Measurements from ENCODE around the gene ASGR1. TPM values are rescaled to one million over a fixed set of nuclear protein-coding genes. Genes with fewer than 3 reads are reported as not detected.
A peak's percentile ranks its signal among the peaks of the same experiment; 100 is the strongest.

The ASGR1 gene
- total and polyA plus RNA-seq, 9 donors: 0.20 to 3.3 (median 1.0) TPM

DNA sequence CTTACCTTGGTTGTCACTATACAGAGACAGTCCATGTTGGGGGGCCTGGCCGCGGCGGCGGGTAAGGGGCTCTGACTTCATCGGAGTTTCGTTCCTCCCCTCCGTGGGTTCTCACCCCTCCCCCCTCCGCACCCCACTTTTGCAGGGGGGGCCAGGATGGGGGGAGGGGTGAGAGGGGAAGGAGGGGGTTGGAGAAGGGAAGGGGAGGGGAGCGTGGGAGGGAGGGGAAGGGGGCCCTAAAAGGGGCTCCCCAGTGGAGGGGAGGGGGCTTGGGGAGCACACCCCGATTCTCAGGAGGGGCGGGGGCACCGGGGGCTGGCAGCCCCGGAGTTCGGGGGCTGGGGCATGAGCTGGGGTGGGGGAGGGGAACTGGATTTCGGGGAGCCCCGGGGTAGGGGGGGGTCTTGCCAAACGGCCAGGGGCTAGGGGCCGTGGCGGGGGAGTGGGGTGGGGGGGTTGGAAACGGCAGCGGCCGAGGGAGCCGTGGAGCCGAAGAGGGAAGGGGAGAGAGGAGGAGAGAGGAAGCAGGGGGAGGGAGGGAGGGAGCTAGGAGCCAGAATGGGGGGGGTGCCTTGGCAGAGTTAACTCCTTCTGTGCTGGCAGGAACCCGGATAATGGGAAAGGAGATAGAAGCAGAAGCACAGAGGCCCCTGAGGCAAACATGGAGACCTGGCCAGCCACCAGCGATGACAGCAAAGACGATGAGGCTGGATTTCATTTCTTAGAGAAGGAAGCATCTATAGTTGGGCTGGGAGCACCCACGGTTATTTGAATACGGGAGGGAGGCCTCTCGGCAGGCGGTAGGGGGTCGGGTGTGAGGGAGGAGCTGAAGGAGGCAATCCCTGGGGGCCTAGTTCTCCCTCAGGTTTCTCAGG, 38.2 kb upstream of the ASGR1 start:
- TF ChIP-seq, protein P1, sequence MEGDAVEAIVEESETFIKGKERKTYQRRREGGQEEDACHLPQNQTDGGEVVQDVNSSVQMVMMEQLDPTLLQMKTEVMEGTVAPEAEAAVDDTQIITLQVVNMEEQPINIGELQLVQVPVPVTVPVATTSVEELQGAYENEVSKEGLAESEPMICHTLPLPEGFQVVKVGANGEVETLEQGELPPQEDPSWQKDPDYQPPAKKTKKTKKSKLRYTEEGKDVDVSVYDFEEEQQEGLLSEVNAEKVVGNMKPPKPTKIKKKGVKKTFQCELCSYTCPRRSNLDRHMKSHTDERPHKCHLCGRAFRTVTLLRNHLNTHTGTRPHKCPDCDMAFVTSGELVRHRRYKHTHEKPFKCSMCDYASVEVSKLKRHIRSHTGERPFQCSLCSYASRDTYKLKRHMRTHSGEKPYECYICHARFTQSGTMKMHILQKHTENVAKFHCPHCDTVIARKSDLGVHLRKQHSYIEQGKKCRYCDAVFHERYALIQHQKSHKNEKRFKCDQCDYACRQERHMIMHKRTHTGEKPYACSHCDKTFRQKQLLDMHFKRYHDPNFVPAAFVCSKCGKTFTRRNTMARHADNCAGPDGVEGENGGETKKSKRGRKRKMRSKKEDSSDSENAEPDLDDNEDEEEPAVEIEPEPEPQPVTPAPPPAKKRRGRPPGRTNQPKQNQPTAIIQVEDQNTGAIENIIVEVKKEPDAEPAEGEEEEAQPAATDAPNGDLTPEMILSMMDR (IDR thresholded peaks at IDR 0.05): no peak
- no peak for TF ChIP-seq POLR2A (IDR thresholded peaks at IDR 0.05)
- TF ChIP-seq EP300 (IDR thresholded peaks at IDR 0.05): no peak
- DNase-seq: peak in 4 of 5 donors; percentile 74 to 82 (median 76)
- Histone ChIP-seq H3K4me3 (peak overlapping the region; percentile 46), H3K9me3 (no peaks in the 10 kb centered on the region), H3K4me1 (ENCODE audit: insufficient read depth) (peaks cover 19% of the 10 kb centered on the region), H3K36me3 (no peaks in the 10 kb centered on the region), H3K27me3 (no peaks in the 10 kb centered on the region), H3K27ac (peak overlapping the region; percentile 26 to 87)
- WGBS, 3 donors: 2 to 3% (median 2%) methylated on average over 28 to 32 of the region's 32 CpGs
- intact Hi-C loops (cut with DNase I): no loop called here

DNA sequence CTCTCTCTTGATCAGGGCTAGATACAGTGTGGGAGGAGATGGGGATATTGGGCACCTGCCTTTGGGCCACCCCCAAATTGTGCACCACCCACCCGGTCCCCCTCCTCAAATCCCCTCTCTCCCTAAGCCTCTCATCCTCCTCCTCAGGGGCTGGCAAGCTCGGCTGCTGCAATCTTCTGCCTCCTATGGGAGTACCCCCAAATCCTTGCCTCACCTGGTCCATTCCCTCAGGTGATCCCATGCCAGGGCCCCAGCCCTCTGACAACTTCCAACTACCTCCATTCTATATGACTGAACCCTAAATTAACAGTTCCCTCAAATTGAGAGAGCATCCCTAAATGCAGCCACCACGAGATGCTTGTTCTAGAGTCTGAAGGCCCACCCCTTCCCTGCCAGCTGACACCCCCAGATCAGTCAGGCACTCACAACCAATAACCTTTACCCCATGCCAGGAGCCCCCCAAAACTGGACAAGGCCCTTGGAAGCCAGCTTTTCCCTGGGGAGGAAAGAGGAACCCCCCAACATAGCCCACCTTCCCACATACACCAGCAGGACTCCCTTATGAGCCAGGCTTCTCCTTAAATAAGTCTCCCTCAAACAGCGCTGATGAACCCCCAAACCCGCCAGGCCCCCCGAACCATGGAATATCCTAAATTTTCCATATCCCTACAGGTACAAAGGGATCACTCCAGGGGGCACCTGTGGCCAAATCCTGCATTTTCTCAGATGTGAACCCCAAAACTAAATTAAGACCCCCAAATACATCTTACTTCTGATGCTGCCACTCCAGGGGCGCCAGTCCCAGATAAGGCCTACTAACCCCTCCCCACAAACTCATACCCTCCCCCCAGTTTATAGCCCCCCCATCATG, 37.3 kb upstream of the ASGR1 start:
- 5 to 6% (median 6%) methylated on average over 7 of the region's 7 CpGs for WGBS, 3 donors
- Histone ChIP-seq H3K36me3 (no peaks in the 10 kb centered on the region), H3K4me1 (ENCODE audit: insufficient read depth) (peaks cover 19% of the 10 kb centered on the region), H3K9me3 (no peaks in the 10 kb centered on the region), H3K27me3 (no peaks in the 10 kb centered on the region), H3K4me3 (peak overlapping the region; percentile 46), H3K27ac (peak overlapping the region; percentile 27 to 87)
- DNase-seq: peak in 2 of 5 donors; percentile 44 to 50
- TF ChIP-seq POLR2A (IDR thresholded peaks at IDR 0.05): no peak
- intact Hi-C loops (cut with DNase I): no loop called here

DNA sequence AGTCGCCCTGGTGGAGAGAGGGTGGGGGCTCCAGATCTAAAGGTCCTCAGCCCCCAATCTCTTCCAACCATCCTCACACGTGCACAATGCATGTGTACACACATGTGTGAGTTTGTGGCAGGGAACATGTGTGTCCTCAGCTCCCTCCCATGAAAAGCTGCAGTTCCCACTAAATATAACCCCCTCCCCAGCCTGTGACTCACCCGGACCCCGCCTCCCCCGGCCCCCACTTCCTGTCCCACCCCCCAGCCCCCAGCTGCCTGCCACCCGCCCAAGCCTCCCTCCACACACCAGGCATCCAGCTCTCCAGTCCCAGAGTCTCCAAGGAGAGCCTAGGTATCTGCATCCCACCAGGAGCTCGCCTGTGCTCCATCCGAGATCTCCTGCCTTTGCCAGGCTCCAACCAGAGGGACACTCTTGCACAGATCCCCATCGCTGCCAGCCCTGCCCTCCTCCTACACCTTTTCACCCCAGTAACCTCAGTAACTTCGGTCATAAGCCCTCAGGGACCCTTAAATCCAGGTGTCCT, 36.5 kb upstream of the ASGR1 start:
- Histone ChIP-seq H3K9me3 (no peaks in the 10 kb centered on the region), H3K27ac (peak overlapping the region; percentile 50 to 87), H3K36me3 (no peaks in the 10 kb centered on the region), H3K4me1 (ENCODE audit: insufficient read depth) (peaks cover 20% of the 10 kb centered on the region), H3K4me3 (no peak overlapping the region), H3K27me3 (no peaks in the 10 kb centered on the region)
- WGBS, 3 donors: 6 to 10% (median 8%) methylated on average over 9 to 10 of the region's 10 CpGs
- intact Hi-C loops (cut with DNase I): no loop called here
- no peak for TF ChIP-seq EP300 (IDR thresholded peaks at IDR 0.05)
- TF ChIP-seq, protein P1 (IDR thresholded peaks at IDR 0.05): no peak
- TF ChIP-seq POLR2A (IDR thresholded peaks at IDR 0.05): no peak
- peak in 3 of 5 donors; percentile 52 to 63 (median 53) for DNase-seq

DNA sequence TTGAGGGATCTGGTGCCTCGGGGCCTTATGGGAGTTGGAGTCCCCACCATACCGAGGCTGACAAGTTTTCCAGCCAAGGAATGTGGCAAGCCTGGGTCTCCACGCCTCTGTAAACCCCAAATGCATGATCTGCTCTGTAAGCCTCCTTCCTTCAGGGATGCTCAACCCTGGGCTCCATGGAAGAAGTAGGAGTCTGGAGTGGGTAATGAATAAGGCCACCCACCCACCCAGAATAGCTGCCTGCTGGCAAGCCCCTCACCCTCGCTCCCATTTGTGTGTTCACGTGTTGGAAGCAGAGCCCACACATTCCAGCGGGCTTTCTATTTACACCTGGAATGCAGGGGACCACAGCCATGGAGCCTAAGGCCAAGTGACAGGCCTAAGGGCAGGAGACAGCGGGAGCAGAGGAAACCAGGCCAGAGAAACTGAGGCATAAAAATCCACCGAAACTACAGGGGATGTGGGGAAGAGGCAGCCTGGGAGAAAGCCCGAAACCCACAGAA, 36.0 kb upstream of the ASGR1 start:
- no peak for TF ChIP-seq EP300 (IDR thresholded peaks at IDR 0.05)
- TF ChIP-seq, protein P1 (IDR thresholded peaks at IDR 0.05): peak in 1 of 3 donors; percentile 0
- Histone ChIP-seq H3K27me3 (no peaks in the 10 kb centered on the region), H3K4me3 (peak overlapping the region; percentile 56), H3K4me1 (ENCODE audit: insufficient read depth) (peaks cover 20% of the 10 kb centered on the region), H3K27ac (peak overlapping the region in 1 of 2 donors; percentile 50), H3K9me3 (no peaks in the 10 kb centered on the region), H3K36me3 (no peaks in the 10 kb centered on the region)
- WGBS, 3 donors: 7 to 11% (median 8%) methylated on average over 9 of the region's 9 CpGs
- no peak for DNase-seq
- intact Hi-C loops (cut with DNase I): no loop called here
